ENCODE data around the gene PRKCZ. TPM values are rescaled to one million over a fixed set of nuclear protein-coding genes. Genes with fewer than 3 reads are reported as not detected.

Gene PRKCZ
- polyA plus RNA-seq, 6 donors from 2014 or later = 5.7 to 12.4 (median 9.3) TPM

- Mint-ChIP-seq H3K4me3 (no peak overlapping the region), H3K27ac (no peak overlapping the region), H3K9me3 (no peaks in the 10 kb centered on the region), H3K36me3 (no peaks in the 10 kb centered on the region), H3K27me3 (peaks cover 9 to 50% (median 20%) of the 10 kb centered on the region in 3 donors), H3K4me1 (peaks cover 9 to 17% (median 10%) of the 10 kb centered on the region in 3 donors)
- no peak for DNase-seq
- ATAC-seq (ENCODE audit: low read depth in 2 of 2) = no peak
Observed at GRCh38 chr1:2042830-2043773, 7.1 kb upstream of the PRKCZ start.

GRCh38 chr1:2043886-2044285 lies 6.3 kb upstream of the PRKCZ start:
- Mint-ChIP-seq H3K27me3 (peaks cover 9 to 51% (median 27%) of the 10 kb centered on the region in 3 donors), H3K4me3 (peak overlapping the region in 5 of 8 donors; percentile 55 to 86 (median 69)), H3K4me1 (peaks cover 14 to 25% (median 16%) of the 10 kb centered on the region in 3 donors), H3K36me3 (no peaks in the 10 kb centered on the region), H3K27ac (peak overlapping the region in 1 of 6 donors; percentile 57), H3K9me3 (no peaks in the 10 kb centered on the region)
- ATAC-seq (ENCODE audit: low read depth in 2 of 2) (no peak), DNase-seq (no peak)

- Mint-ChIP-seq H3K27me3 (peaks cover 4 to 49% (median 27%) of the 10 kb centered on the region in 3 donors), H3K9me3 (no peaks in the 10 kb centered on the region), H3K27ac (peak overlapping the region in 1 of 6 donors; percentile 24)
Observed at GRCh38 chr1:2044510-2045319, 5.5 kb upstream of the PRKCZ start.

GRCh38 chr1:2045468-2046173 lies 4.6 kb upstream of the PRKCZ start:
- peaks cover 4 to 48% (median 27%) of the 10 kb centered on the region in 3 donors for H3K27me3 Mint-ChIP-seq
- ATAC-seq (ENCODE audit: low read depth in 2 of 2) (no peak), DNase-seq (no peak)
- H3K36me3 Mint-ChIP-seq = no peaks in the 10 kb centered on the region
- H3K9me3 Mint-ChIP-seq = no peaks in the 10 kb centered on the region
- peak overlapping the region in 2 of 6 donors; percentile 24 to 78 for H3K27ac Mint-ChIP-seq
- peak overlapping the region; percentile 29 to 76 (median 66) for H3K4me3 Mint-ChIP-seq
- peaks cover 21 to 31% (median 23%) of the 10 kb centered on the region in 3 donors for H3K4me1 Mint-ChIP-seq

More at GRCh38 chr1:2044510-2045319, 5.5 kb upstream of the PRKCZ start:
- ATAC-seq (ENCODE audit: low read depth in 2 of 2) (peak; percentile 80 to 86), DNase-seq (peak; percentile 80)
- Mint-ChIP-seq H3K4me1 (peaks cover 21 to 31% (median 23%) of the 10 kb centered on the region in 3 donors), H3K36me3 (no peaks in the 10 kb centered on the region), H3K4me3 (peak overlapping the region in 7 of 8 donors; percentile 29 to 86 (median 72))

GRCh38 chr1:2046174-2046917 lies 3.9 kb upstream of the PRKCZ start:
- H3K36me3 Mint-ChIP-seq = no peaks in the 10 kb centered on the region
- no peak overlapping the region for H3K27ac Mint-ChIP-seq
- peaks cover 21 to 31% (median 23%) of the 10 kb centered on the region in 3 donors for H3K4me1 Mint-ChIP-seq
- peak; percentile 47 for DNase-seq
- no peak for ATAC-seq (ENCODE audit: low read depth in 2 of 2)
- no peaks in the 10 kb centered on the region for H3K9me3 Mint-ChIP-seq
- H3K27me3 Mint-ChIP-seq = peaks cover 4 to 48% (median 27%) of the 10 kb centered on the region in 3 donors
- H3K4me3 Mint-ChIP-seq = peak overlapping the region in 6 of 8 donors; percentile 29 to 69 (median 60)

GRCh38 chr1:2046953-2047748 lies 3.1 kb upstream of the PRKCZ start:
- Mint-ChIP-seq H3K4me3 (peak overlapping the region in 1 of 8 donors; percentile 54), H3K36me3 (no peaks in the 10 kb centered on the region), H3K9me3 (no peaks in the 10 kb centered on the region), H3K27me3 (peaks cover 4 to 44% (median 27%) of the 10 kb centered on the region in 3 donors), H3K27ac (peak overlapping the region in 1 of 6 donors; percentile 53), H3K4me1 (peaks cover 21 to 39% (median 23%) of the 10 kb centered on the region in 3 donors)
- no peak for ATAC-seq (ENCODE audit: low read depth in 2 of 2)
- no peak for DNase-seq

- Mint-ChIP-seq H3K27me3 (peaks cover 4 to 44% (median 27%) of the 10 kb centered on the region in 3 donors), H3K4me3 (peak overlapping the region; percentile 70 to 92 (median 84)), H3K4me1 (peaks cover 27 to 48% (median 32%) of the 10 kb centered on the region in 3 donors), H3K36me3 (no peaks in the 10 kb centered on the region), H3K9me3 (no peaks in the 10 kb centered on the region), H3K27ac (peak overlapping the region in 1 of 6 donors; percentile 91)
- ATAC-seq (ENCODE audit: low read depth in 2 of 2) (no peak), DNase-seq (no peak)
Observed at GRCh38 chr1:2047749-2048729, 2.2 kb upstream of the PRKCZ start.

- H3K4me3 Mint-ChIP-seq = peak overlapping the region; percentile 79 to 89 (median 86)
- peak overlapping the region in 3 of 6 donors; percentile 64 to 81 (median 73) for H3K27ac Mint-ChIP-seq
- no peaks in the 10 kb centered on the region for H3K9me3 Mint-ChIP-seq
- peaks cover 4 to 36% (median 20%) of the 10 kb centered on the region in 3 donors for H3K27me3 Mint-ChIP-seq
- no peaks in the 10 kb centered on the region for H3K36me3 Mint-ChIP-seq
- peaks cover 28 to 50% (median 32%) of the 10 kb centered on the region in 3 donors for H3K4me1 Mint-ChIP-seq
- DNase-seq (no peak), ATAC-seq (ENCODE audit: low read depth in 2 of 2) (no peak)
Observed at GRCh38 chr1:2049225-2049717, 940 bp upstream of the PRKCZ start.

GRCh38 chr1:2050461-2050792 lies 216 bp downstream of the PRKCZ start:
- no peaks in the 10 kb centered on the region for H3K36me3 Mint-ChIP-seq
- peaks cover 27 to 46% (median 28%) of the 10 kb centered on the region in 3 donors for H3K4me1 Mint-ChIP-seq
- ATAC-seq (ENCODE audit: low read depth in 2 of 2) = peak; percentile 24 to 29
- peak overlapping the region in 7 of 8 donors; percentile 51 to 87 (median 79) for H3K4me3 Mint-ChIP-seq
- H3K9me3 Mint-ChIP-seq = no peaks in the 10 kb centered on the region
- peaks cover 3 to 32% (median 15%) of the 10 kb centered on the region in 3 donors for H3K27me3 Mint-ChIP-seq
- no peak overlapping the region for H3K27ac Mint-ChIP-seq
- no peak for DNase-seq

- DNase-seq (no peak), ATAC-seq (ENCODE audit: low read depth in 2 of 2) (no peak)
- Mint-ChIP-seq H3K36me3 (no peaks in the 10 kb centered on the region), H3K4me1 (peaks cover 23 to 40% (median 24%) of the 10 kb centered on the region in 3 donors), H3K27ac (peak overlapping the region in 1 of 6 donors; percentile 15), H3K4me3 (peak overlapping the region; percentile 75 to 90 (median 83)), H3K9me3 (no peaks in the 10 kb centered on the region), H3K27me3 (peaks cover 0 to 26% (median 9%) of the 10 kb centered on the region in 3 donors)
Observed at GRCh38 chr1:2050793-2051682, 827 bp downstream of the PRKCZ start.
